D341Med (cell line): ENCODE data around the gene FAM149A.
A peak's percentile ranks its signal among the peaks of the same experiment; 100 is the strongest.

Experiments
- DNase-seq: peaks from one replicate; pipeline ENCODE4 v3.0.0; 2012; ENCODE audit warnings: low spot score

The FAM149A gene

DNA sequence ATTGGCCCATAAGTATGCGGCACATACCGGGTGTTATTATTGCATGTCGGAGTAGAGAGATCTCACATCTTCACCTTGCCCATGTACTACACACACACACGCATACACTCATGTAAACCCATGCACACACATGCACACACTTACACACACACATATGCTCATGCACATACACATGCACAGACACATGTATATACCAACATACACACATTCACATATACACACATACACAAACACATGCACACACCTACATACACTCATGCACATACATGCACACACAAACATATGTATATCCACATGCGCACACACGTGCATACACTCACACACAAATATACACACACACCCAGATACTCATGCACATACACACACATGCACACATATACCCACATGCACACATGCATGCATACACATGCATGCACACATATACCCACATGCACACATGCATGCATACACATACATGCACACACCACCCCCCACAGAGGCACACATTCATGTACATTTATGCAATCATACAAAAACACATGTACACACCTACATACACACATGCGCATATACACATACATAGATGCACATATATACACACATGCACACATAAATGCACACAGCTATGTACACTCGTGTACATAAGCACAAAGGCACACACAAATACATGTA is 98.1 kb downstream of the FAM149A start:
- DNase-seq = no peak

DNA sequence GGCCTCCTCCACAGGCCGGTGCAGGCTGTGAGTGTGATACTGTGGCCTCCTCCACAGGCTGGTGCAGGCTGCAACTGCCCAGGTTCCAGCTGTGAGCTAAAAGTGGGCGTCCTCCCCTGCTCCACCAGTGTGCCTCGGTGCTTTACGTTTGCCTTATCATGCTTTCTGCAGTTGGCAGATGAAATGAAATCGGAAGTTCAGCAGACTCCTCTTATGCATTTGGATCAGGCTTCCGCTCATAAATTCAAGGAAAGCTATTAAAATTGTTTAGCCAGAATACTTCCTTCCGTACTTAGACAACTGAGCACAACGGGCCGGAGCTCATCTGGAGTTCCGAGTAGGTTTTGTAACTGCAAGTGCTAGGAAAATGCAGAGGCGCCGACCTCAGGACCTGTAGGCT is 98.9 kb downstream of the FAM149A start:
- no peak for DNase-seq

DNA sequence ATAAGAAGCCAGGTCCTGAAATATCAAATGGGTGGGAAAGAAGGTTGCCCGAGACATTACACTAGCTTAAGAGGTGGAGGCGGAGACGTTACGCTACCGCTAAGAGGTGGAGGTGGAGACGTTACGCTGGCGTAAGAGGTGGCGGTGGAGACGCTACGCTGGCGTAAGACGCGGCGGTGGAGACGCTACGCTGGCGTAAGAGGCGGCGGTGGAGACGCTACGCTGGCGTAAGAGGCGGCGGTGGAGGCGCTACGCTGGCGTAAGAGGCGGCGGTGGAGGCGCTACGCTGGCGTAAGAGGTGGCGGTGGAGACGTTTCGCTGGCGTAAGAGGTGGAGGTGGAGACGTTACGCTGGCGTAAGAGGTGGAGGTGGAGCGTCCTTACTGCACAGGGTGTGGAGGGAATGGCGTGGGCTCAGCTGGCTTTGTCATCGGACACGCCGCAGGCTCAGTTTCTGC is 99.6 kb downstream of the FAM149A start:
- no peak for DNase-seq

DNA sequence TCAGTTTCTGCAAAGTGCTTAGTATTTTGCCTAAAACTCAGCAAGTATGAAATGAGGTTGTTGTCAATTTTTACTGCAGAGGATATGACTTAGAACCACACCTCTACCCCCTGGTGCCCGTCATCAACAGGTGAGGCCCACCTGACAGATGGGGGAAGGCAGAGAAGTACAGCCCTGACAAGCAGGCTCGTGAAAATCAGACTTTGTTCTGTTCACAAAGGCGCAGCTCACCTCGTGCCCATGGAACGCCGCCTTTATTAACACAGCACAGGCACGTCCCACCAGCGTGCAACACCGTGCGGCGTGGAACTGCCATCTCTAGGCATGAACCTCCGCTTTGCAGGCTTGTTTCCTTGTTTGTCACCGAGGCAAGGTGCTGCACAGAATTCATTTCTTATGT is 100.2 kb downstream of the FAM149A start:
- DNase-seq = no peak

DNA sequence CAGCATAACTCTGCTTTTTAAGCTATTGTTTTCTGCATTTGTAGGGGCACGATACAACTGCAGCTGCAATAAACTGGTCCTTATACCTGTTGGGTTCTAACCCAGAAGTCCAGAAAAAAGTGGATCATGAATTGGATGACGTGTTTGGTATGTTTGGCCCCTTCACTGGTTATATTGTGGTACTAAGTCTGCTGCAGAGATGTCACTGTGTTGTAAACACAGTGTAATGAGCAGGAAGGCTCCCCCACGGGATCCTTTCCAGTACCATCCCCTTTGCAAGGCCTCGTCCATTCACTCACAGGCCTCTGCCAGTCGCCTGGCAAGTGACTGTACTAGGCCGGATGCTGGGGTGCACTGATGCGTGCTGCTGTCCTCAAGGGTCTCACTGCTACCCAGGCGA is 100.7 kb downstream of the FAM149A start:
- no peak for DNase-seq

DNA sequence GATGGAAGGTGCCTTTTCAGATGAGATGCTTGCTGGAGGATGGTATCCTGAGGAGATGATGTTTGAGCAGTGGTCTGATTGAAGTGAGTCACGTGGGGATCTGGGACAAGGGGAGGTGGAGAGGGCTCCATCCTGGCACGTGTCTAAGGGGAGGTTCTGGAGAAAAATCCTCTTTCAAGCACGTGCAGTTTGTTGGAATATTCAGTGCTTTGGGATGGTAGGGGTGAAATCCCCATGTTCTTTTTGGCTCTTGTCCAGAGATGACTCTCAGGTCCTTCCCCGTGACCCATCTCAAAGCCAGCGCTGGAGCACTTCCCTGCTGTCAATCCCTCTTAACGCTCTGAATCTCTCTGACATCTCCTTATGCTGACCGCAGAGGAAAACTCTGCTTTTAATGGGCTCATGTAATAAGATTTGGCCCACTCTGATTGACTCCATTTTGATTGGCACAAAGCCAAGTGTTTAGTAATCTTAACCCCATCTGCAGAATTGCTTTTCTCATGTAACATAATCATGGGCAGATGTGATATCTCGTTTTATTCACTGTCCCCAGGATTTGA is 112.0 kb downstream of the FAM149A start:
- peak; percentile 31 for DNase-seq

DNA sequence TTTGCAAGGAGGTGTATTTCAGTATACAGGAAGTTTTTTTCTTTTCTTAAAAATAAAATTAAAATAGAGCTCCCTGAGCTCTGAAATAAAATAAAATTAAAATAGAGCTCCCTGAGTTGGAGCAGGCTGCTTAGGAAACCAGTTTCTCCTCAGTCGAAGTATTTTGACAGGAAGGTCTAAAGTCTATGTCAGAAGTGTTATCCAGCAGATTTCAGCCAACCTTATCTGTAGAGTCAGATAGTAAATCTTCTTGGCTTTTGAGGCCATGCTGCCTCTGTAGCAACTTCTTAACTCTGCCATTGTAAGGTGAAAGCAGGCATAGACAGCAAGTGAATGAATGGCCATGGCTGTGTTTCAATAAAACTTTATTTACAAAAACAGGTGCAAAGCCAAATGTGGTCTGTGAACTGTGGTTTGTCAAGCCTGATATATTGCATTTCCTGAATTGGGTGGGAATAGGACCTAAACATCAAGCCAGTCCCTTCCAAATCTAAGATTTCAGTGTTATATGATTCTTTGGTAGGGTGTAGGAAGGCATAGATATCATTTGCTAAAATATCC is 113.3 kb downstream of the FAM149A start:
- no peak for DNase-seq

DNA sequence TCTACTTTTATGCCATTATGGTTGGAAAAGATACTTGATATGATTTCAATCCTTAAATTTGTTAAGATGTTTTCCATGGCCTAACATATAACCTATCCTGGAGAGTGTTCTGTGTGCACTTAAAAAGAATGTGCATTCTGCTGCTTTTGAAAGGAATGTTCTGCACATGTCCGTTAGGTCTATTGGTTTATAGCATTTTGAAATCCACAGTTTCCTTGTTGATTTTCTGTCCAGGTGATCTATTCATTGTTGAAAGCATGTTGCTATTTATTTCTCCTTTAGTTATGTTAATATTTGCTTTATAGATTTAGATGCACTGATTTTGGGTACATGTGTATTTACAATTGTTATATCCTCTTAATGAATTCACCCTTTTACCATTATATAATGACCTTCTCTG is 117.1 kb downstream of the FAM149A start:
- no peak for DNase-seq
